Umbilical cord (tissue), 2 donors: ENCODE data around the gene DUOXA2. TPM values are rescaled to one million over a fixed set of nuclear protein-coding genes. Genes with fewer than 3 reads are reported as not detected.
"Not testable (repeated sequence)": the region's sequence is repeated elsewhere in the genome, so short reads cannot be mapped to it uniquely, and the experiment has no call there.

Source experiments
- DNase-seq: peaks from one replicate; pipeline ENCODE4 v3.0.0-alpha.2; 2015; ENCODE audit warnings: low spot score
- total RNA-seq: library from RNA; depleted of rRNA; stranded (reverse); fragments of >200 nt; gene quantifications from one replicate; pipeline ENCODE4 v1.2.3, GENCODE V29; 2014; ENCODE audit warnings: low replicate concordance; ENCODE audit not compliant: insufficient read depth

The DUOXA2 gene
- total RNA-seq, 1 donor from 2014 or later, result 3.9 TPM

- DNase-seq, result not testable (repeated sequence)
Observed at GRCh38 chr15:45135705-45136377, 21.7 kb downstream of the DUOXA2 start.

DNA sequence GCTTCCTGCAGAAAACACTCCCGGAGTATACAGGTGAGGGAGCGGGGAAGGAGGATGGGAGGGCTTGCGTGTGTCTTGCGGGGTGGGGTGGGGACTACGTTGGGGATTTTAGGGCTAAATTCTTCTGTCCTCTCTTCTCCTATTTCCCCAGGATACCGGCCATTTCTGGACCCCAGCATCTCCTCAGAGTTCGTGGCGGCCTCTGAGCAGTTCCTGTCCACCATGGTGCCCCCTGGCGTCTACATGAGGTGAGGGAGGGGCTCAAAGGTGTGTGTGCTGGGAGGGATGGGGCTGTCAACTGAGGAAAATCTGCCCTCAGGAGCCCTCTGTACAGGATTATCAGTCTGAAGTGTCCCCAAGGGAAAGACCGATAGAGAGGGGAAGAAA, 22.2 kb downstream of the DUOXA2 start:
- no peak for DNase-seq

DNA sequence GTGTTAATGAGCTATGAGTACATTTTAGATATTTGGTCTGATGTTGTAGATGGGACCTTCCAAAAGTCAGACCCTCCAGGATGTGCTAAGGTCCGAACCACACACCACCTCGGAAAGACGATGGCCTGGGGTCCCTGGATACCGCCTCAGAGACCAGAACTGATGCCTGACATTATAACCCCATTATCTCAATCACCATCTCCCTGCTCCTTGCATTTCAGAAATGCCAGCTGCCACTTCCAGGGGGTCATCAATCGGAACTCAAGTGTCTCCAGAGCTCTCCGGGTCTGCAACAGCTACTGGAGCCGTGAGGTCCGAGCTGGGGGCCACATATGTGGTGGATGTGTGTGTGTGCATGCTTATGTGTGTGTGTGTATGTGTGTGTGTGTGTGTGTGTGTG, 23.6 kb downstream of the DUOXA2 start:
- DNase-seq, result no peak

- DNase-seq, result no peak
Observed at GRCh38 chr15:45138814-45139765, 25.0 kb downstream of the DUOXA2 start.

GRCh38 chr15:45139770-45140169, 25.6 kb downstream of the DUOXA2 start:
- DNase-seq, result no peak

GRCh38 chr15:45140557-45141250, 26.6 kb downstream of the DUOXA2 start:
- no peak for DNase-seq

GRCh38 chr15:45141386-45141785, 27.3 kb downstream of the DUOXA2 start:
- DNase-seq, result no peak

DNA sequence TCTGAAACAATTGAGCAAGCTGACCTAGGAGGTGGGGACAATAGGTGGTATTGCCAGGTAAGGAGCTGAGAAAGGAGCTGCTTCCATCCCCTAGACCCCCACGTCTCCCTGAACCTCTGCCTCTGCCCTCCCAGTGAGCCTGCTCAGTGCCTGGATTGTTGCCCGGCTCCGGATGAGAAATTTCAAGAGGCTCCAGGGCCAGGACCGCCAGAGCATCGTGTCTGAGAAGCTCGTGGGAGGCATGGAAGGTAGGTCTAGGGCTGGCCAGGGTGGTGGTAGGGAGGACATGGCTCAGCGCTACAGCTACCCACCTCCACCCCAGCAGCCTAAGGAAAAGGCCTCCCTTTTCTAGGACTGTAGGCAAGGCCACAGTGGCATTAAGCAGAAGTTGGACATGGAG, 28.9 kb downstream of the DUOXA2 start:
- no peak for DNase-seq

DNA sequence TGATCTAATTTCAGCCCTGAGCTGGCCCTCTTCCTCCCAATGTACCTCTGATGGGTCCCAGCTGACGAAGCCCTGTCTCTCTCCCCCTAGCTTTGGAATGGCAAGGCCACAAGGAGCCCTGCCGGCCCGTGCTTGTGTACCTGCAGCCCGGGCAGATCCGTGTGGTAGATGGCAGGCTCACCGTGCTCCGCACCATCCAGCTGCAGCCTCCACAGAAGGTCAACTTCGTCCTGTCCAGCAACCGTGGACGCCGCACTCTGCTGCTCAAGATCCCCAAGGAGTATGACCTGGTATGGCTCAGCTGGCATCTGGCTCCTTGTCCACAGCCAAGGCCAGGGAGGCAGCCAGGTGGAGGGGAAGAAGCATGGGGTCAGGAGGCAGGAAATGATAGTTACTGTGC, 29.8 kb downstream of the DUOXA2 start:
- DNase-seq, result no peak

DNA sequence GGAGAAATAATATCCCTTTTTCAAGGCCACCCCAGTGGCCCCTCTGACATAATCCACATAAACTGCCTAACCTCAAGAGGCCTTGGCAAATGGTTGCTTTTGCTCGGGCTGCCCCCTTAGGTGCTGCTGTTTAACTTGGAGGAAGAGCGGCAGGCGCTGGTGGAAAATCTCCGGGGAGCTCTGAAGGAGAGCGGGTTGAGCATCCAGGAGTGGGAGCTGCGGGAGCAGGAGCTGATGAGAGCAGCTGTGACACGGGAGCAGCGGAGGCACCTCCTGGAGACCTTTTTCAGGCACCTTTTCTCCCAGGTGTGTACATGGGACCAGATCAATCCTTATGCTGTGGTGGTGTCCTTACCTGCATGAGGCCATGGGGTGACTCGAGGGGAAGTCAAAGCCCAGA, 30.6 kb downstream of the DUOXA2 start:
- DNase-seq, result no peak

DNA sequence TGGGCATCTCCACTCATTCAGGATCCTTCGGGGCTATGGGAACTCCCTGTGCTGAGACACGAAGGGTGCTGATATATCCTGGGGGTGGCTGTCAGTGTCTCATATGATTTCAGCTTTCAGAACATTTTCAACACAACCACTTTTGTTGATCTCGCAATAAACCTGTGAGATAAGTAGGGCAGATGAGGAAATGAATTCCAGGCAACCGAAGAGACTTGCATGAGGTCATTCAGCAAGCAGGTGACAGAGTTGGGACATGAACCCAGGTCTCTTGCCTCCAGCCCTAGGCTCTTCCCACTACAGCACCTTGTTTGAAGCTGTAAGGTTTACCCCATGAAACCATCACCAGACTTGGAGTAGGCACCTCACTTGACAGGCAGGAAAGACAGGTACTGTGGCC, 32.3 kb downstream of the DUOXA2 start:
- no peak for DNase-seq

GRCh38 chr15:45147606-45148005, 33.5 kb downstream of the DUOXA2 start:
- DNase-seq, result no peak

GRCh38 chr15:45148076-45149059, 34.2 kb downstream of the DUOXA2 start:
- no peak for DNase-seq

DNA sequence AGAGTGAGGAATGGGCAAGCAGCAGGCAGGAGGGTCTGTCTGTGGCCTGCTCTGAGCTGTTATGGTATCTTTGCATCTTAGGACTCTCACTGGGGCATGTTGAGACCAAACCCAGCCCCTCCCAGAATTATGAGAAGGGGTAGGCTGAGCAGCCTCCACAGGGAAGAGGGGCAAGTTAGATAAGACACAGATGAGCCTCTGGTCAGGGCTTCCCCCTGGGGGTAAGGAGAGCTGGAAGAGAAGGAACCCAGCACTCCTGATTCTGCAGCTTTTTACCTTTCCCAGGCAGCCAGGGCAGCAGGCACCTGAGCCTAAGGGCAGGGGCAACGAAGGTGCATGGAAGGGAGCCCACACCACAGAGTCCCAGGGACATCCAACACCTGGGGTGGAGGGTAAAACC, 34.9 kb downstream of the DUOXA2 start:
- DNase-seq, result peak; percentile 39

GRCh38 chr15:45150481-45150880, 36.4 kb downstream of the DUOXA2 start:
- no peak for DNase-seq

- DNase-seq, result no peak
Observed at GRCh38 chr15:45150997-45151396, 36.9 kb downstream of the DUOXA2 start.

- no peak for DNase-seq
Observed at GRCh38 chr15:45151998-45152828, 38.1 kb downstream of the DUOXA2 start.

DNA sequence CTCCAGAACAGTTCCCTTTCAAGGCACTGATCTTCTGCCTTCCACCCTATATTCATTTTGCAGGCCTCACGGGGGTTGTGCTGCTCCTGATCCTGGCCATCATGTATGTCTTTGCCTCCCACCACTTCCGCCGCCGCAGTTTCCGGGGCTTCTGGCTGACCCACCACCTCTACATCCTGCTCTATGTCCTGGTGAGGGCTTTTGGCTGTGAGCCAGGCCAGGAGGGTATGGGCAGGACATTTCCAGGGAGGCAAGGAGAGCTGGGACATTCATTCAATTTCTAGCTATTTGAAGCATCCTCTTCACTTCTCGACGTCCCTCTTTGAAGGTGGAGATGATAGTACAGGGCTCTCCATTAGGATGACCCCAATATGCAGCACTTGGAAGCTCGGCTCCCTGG, 41.6 kb downstream of the DUOXA2 start:
- no peak for DNase-seq

- DNase-seq, result peak; percentile 54
Observed at GRCh38 chr15:45156744-45157455, 42.8 kb downstream of the DUOXA2 start.

- DNase-seq, result peak; percentile 86
Observed at GRCh38 chr15:45157974-45158373, 43.8 kb downstream of the DUOXA2 start.
